Testis (tissue), 3 donors: ENCODE results near the gene ADAMTS16. TPM values are rescaled to one million over a fixed set of nuclear protein-coding genes. Genes with fewer than 3 reads are reported as not detected.

Experiments
- DNase-seq: peaks from one replicate; pipeline ENCODE4 v3.0.0-alpha.2; 2019
- H3K27ac ChIP-seq, 2 donors: fragments of 200-600 bp; sonication (generic); one replicate each; pipeline ENCODE4 v1.5.1; 2019
- H3K27me3 ChIP-seq: fragments of 200-600 bp; sonication (generic); one replicate; pipeline ENCODE4 v1.5.1; 2019
- H3K36me3 ChIP-seq: fragments of 200-600 bp; sonication (generic); one replicate; pipeline ENCODE4 v1.5.1; 2017; ENCODE audit warnings: low read depth; ENCODE audit errors: missing control alignments
- H3K4me1 ChIP-seq: fragments of 200-600 bp; sonication (generic); one replicate; pipeline ENCODE4 v1.5.1; 2019
- H3K4me3 ChIP-seq, 2 donors: fragments of 200-600 bp; sonication (generic); one replicate each; pipeline ENCODE4 v1.5.1; 2017 to 2019
- H3K9me3 ChIP-seq: fragments of 200-600 bp; sonication (generic); one replicate; pipeline ENCODE4 v1.5.1; 2017
- POLR2A ChIP-seq: fragments of 450-650 bp; IDR thresholded peaks from one replicate; pipeline ENCODE4 v1.6.1; 2017; ENCODE audit warnings: antibody characterized with exemption, mild to moderate bottlenecking, moderate library complexity
- WGBS, 2 donors: methylation state at CpG; one replicate each; pipeline ENCODE4 v1.1.5; 2018; 5-methylcytosine and 5-hydroxymethylcytosine counted together
- intact Hi-C: fragments of 100-400 bp; cut with DNase I; formaldehyde crosslinking; loops from one replicate; pipeline ENCODE4 v1.15.1; 2023; ENCODE audit warnings: low total_unique reads
- polyA plus RNA-seq: library from polyadenylated mRNA; stranded (reverse); fragments of 350-450 nt; fragmentation: Illumina TruSeq; extraction: RNeasy Lipid Tissue Mini Kit (QIAGEN cat#74804); gene quantifications from one replicate; pipeline ENCODE4 v1.2.3, GENCODE V29; 2014; ENCODE audit warnings: low read depth, low replicate concordance; ENCODE audit not compliant: insufficient read depth
- total RNA-seq, 2 donors: library from RNA; depleted of rRNA; stranded (reverse); fragments of >200 nt; gene quantifications; one replicate each; pipeline ENCODE4 v1.2.3, GENCODE V29; 2016
- TF ChIP-seq, protein P1 (sequence below), 3 experiments: fragments of 450-650 bp in 2 of 3; fragments of 200-600 bp in 1 of 3; sonication (generic) in 1 of 3; IDR thresholded peaks; one replicate each; pipeline ENCODE4 v1.5.1; 2016 to 2019; ENCODE audit warnings: antibody characterized with exemption in 3 of 3, mild to moderate bottlenecking in 2 of 3, moderate library complexity in 1 of 3

Gene ADAMTS16
- total and polyA plus RNA-seq, 3 donors from 2014 or later: 0.16 to 4.7 (median 0.37) TPM

- Histone ChIP-seq H3K27me3 (no peaks in the 10 kb centered on the region), H3K4me3 (no peak overlapping the region), H3K9me3 (no peaks in the 10 kb centered on the region), H3K27ac (no peak overlapping the region), H3K36me3 (no peaks in the 10 kb centered on the region), H3K4me1 (peaks cover 7% of the 10 kb centered on the region)
- 19 to 21% methylated on average over 4 of the region's 4 CpGs for WGBS, 2 donors
- intact Hi-C loops: no loop called here
- DNase-seq: no peak
- TF ChIP-seq, protein P1, sequence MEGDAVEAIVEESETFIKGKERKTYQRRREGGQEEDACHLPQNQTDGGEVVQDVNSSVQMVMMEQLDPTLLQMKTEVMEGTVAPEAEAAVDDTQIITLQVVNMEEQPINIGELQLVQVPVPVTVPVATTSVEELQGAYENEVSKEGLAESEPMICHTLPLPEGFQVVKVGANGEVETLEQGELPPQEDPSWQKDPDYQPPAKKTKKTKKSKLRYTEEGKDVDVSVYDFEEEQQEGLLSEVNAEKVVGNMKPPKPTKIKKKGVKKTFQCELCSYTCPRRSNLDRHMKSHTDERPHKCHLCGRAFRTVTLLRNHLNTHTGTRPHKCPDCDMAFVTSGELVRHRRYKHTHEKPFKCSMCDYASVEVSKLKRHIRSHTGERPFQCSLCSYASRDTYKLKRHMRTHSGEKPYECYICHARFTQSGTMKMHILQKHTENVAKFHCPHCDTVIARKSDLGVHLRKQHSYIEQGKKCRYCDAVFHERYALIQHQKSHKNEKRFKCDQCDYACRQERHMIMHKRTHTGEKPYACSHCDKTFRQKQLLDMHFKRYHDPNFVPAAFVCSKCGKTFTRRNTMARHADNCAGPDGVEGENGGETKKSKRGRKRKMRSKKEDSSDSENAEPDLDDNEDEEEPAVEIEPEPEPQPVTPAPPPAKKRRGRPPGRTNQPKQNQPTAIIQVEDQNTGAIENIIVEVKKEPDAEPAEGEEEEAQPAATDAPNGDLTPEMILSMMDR (IDR thresholded peaks at IDR 0.05): no peak
- TF ChIP-seq POLR2A: no peak
Observed at GRCh38 chr5:5141339-5141599, 1.1 kb downstream of the ADAMTS16 start.

GRCh38 chr5:5141625-5142525 is 1.7 kb downstream of the ADAMTS16 start:
- no peak overlapping the region for H3K27ac ChIP-seq
- TF ChIP-seq, protein P1 (IDR thresholded peaks at IDR 0.05): peak; percentile 86 to 92 (median 87)
- no peak for TF ChIP-seq POLR2A
- DNase-seq: peak; percentile 71
- intact Hi-C loops: no loop called here
- 23 to 24% methylated on average over 6 of the region's 6 CpGs for WGBS, 2 donors
- no peaks in the 10 kb centered on the region for H3K9me3 ChIP-seq
- H3K4me1 ChIP-seq: peaks cover 7% of the 10 kb centered on the region
- H3K36me3 ChIP-seq: no peaks in the 10 kb centered on the region
- H3K4me3 ChIP-seq: no peak overlapping the region
- no peaks in the 10 kb centered on the region for H3K27me3 ChIP-seq

GRCh38 chr5:5144441-5144840 is 4.3 kb downstream of the ADAMTS16 start:
- no peaks in the 10 kb centered on the region for H3K36me3 ChIP-seq
- H3K27me3 ChIP-seq: no peaks in the 10 kb centered on the region
- no peak for TF ChIP-seq POLR2A
- TF ChIP-seq, protein P1 (IDR thresholded peaks at IDR 0.05): no peak
- 79 to 91% methylated on average over 7 of the region's 7 CpGs for WGBS, 2 donors
- H3K9me3 ChIP-seq: no peaks in the 10 kb centered on the region
- no peak for DNase-seq
- no peak overlapping the region for H3K4me3 ChIP-seq
- peaks cover 7% of the 10 kb centered on the region for H3K4me1 ChIP-seq
- H3K27ac ChIP-seq: no peak overlapping the region
- intact Hi-C loops: no loop called here

DNA sequence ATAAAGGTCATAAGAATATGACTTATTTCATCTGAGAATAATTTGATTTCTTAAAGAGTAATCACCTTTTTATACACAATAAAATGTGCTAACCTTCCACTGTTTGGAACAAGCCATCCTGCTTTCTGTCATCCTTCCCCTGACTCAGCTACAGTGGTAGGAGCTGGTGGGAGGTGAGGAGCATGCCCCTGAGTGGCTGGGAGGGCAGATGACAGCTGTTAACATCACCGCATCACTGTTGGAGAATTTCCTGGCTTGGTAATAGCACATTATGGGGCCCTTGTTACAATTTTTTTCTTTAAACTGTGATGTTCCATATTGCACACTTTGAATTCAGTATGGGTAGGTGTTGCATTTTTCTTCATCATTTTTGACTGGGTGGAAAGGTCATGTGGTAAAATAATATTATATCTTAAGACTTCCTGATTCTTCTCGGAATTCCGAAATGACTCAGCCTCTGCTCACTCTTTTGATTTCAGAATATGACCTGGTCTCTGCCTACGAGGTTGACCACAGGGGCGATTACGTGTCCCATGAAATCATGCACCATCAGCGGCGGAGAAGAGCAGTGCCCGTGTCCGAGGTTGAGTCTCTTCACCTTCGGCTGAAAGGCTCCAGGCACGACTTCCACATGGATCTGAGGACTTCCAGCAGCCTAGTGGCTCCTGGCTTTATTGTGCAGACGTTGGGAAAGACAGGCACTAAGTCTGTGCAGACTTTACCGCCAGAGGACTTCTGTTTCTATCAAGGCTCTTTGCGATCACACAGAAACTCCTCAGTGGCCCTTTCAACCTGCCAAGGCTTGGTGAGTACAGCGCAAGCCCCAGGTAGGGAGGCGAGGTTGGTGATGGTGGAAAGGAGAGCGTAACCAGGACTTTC is 5.8 kb downstream of the ADAMTS16 start:
- no peak overlapping the region for H3K27ac ChIP-seq
- DNase-seq: no peak
- no peaks in the 10 kb centered on the region for H3K9me3 ChIP-seq
- intact Hi-C loops: no loop called here
- H3K4me3 ChIP-seq: no peak overlapping the region
- no peak for TF ChIP-seq POLR2A
- TF ChIP-seq, protein P1 (IDR thresholded peaks at IDR 0.05): no peak
- 63% methylated on average over 16 to 18 of the region's 18 CpGs for WGBS, 2 donors
- peaks cover under 1% of the 10 kb centered on the region for H3K4me1 ChIP-seq
- no peaks in the 10 kb centered on the region for H3K36me3 ChIP-seq
- no peaks in the 10 kb centered on the region for H3K27me3 ChIP-seq
